Measurements from ENCODE around the gene C12orf42.

Gene C12orf42

DNA sequence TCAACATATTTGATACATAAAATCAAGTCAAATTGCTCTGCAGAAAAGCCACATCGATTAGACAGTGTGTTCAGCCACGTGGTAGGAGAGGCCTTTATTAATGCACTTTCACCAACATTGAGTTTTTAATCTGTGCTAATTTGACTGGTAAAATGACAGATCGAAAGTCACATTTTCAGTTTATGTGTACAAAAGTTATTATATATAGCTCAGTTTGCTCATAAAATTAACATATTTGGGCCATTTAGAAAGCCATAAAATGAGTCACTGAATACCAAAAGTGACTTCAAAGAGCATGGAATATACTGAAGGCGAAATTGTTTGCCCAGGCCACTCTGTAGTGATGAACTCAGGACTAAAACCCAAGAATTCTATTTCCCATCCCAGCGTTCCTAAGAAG is 26.0 kb downstream of the C12orf42 start:
- H3K79me2 ChIP-seq (ENCODE audit: insufficient read depth, low read length) = no peaks in the 10 kb centered on the region
- no peak overlapping the region for H2AFZ ChIP-seq (ENCODE audit: low read length)
- TF ChIP-seq EZH2phosphoT487 (IDR thresholded peaks at IDR 0.05; ENCODE audit: borderline replicate concordance) (no peak), CTCF (conservative IDR thresholded peaks at IDR 0.05; ENCODE audit: low read length) (no peak)
- H3K36me3 ChIP-seq (ENCODE audit: insufficient read depth, low read length) = no peaks in the 10 kb centered on the region
- no peaks in the 10 kb centered on the region for H3K4me1 ChIP-seq (ENCODE audit: insufficient read depth, low read length, poor library complexity, severe bottlenecking)
- H3K9me2 ChIP-seq (replicated peaks; ENCODE audit: low read depth, low read length) = no peaks in the 10 kb centered on the region
- no peak overlapping the region for H3K9ac ChIP-seq (ENCODE audit: low read depth, low read length, poor library complexity, severe bottlenecking)
- no peak overlapping the region for H3K4me2 ChIP-seq (ENCODE audit: low read depth, low read length, poor library complexity, severe bottlenecking)
- no peaks in the 10 kb centered on the region for H3K27me3 ChIP-seq (ENCODE audit: insufficient read depth, low read length, poor library complexity, severe bottlenecking)
- H3K4me3 ChIP-seq (ENCODE audit: low read length, poor library complexity, severe bottlenecking) = no peak overlapping the region
- no peaks in the 10 kb centered on the region for H4K20me1 ChIP-seq (ENCODE audit: insufficient read depth, low read length, poor library complexity, severe bottlenecking)
- no peaks in the 10 kb centered on the region for H3K9me3 ChIP-seq (ENCODE audit: insufficient read depth, low read depth, low read length)
- no peaks in the 10 kb centered on the region for H3F3A ChIP-seq (ENCODE audit: low read depth)

GRCh38 chr12:103468837-103469236 is 26.9 kb downstream of the C12orf42 start:
- Histone ChIP-seq H3K79me2 (ENCODE audit: insufficient read depth, low read length) (no peaks in the 10 kb centered on the region), H3K9me3 (ENCODE audit: insufficient read depth, low read depth, low read length) (no peaks in the 10 kb centered on the region), H3K4me2 (ENCODE audit: low read depth, low read length, poor library complexity, severe bottlenecking) (no peak overlapping the region), H3K4me3 (ENCODE audit: low read length, poor library complexity, severe bottlenecking) (no peak overlapping the region), H3K9ac (ENCODE audit: low read depth, low read length, poor library complexity, severe bottlenecking) (no peak overlapping the region), H3K27me3 (ENCODE audit: insufficient read depth, low read length, poor library complexity, severe bottlenecking) (no peaks in the 10 kb centered on the region), H3F3A (ENCODE audit: low read depth) (no peaks in the 10 kb centered on the region), H3K4me1 (ENCODE audit: insufficient read depth, low read length, poor library complexity, severe bottlenecking) (no peaks in the 10 kb centered on the region), H4K20me1 (ENCODE audit: insufficient read depth, low read length, poor library complexity, severe bottlenecking) (no peaks in the 10 kb centered on the region), H2AFZ (ENCODE audit: low read length) (no peak overlapping the region), H3K36me3 (ENCODE audit: insufficient read depth, low read length) (no peaks in the 10 kb centered on the region), H3K9me2 (replicated peaks; ENCODE audit: low read depth, low read length) (no peaks in the 10 kb centered on the region)
- TF ChIP-seq EZH2phosphoT487 (IDR thresholded peaks at IDR 0.05; ENCODE audit: borderline replicate concordance) = no peak
- TF ChIP-seq CTCF (conservative IDR thresholded peaks at IDR 0.05; ENCODE audit: low read length) = no peak

DNA sequence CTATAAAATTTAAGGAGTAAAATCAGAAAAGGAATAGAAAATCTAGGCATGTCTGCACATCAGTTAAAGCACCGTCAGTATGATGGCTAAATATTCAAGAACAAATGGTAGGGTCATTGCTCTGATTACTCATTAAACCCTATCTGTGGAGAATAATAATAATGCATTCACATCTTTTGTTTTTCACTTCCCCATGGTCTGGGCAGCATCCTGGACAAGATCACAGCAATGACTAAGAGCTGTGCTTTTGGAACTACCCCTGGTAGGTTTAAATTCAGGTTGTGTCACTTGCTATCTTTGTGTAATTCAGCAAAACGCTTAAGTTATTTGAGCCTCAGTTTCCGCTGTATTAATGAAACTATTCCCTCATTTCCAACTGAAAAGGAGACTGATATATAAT is 33.1 kb downstream of the C12orf42 start:
- H4K20me1 ChIP-seq (ENCODE audit: insufficient read depth, low read length, poor library complexity, severe bottlenecking) = no peaks in the 10 kb centered on the region
- no peaks in the 10 kb centered on the region for H3K9me2 ChIP-seq (replicated peaks; ENCODE audit: low read depth, low read length)
- H3K9ac ChIP-seq (ENCODE audit: low read depth, low read length, poor library complexity, severe bottlenecking) = no peak overlapping the region
- H2AFZ ChIP-seq (ENCODE audit: low read length) = no peak overlapping the region
- TF ChIP-seq EZH2phosphoT487 (IDR thresholded peaks at IDR 0.05; ENCODE audit: borderline replicate concordance) = no peak
- no peak for TF ChIP-seq CTCF (conservative IDR thresholded peaks at IDR 0.05; ENCODE audit: low read length)
- H3K79me2 ChIP-seq (ENCODE audit: insufficient read depth, low read length) = no peaks in the 10 kb centered on the region
- H3K4me1 ChIP-seq (ENCODE audit: insufficient read depth, low read length, poor library complexity, severe bottlenecking) = no peaks in the 10 kb centered on the region
- H3F3A ChIP-seq (ENCODE audit: low read depth) = no peaks in the 10 kb centered on the region
- no peak overlapping the region for H3K4me3 ChIP-seq (ENCODE audit: low read length, poor library complexity, severe bottlenecking)
- H3K9me3 ChIP-seq (ENCODE audit: insufficient read depth, low read depth, low read length) = no peaks in the 10 kb centered on the region
- H3K27me3 ChIP-seq (ENCODE audit: insufficient read depth, low read length, poor library complexity, severe bottlenecking) = no peaks in the 10 kb centered on the region
- H3K4me2 ChIP-seq (ENCODE audit: low read depth, low read length, poor library complexity, severe bottlenecking) = no peak overlapping the region
- H3K36me3 ChIP-seq (ENCODE audit: insufficient read depth, low read length) = no peaks in the 10 kb centered on the region

Measured in Loucy (cell line).